ENCODE measurements around the gene MYBL2.

The MYBL2 gene

GRCh38 chr20:43724383-43724782 is 57.5 kb downstream of the MYBL2 start:
- no peak for DNase-seq

GRCh38 chr20:43725666-43726065 is 58.8 kb downstream of the MYBL2 start:
- no peak for DNase-seq

- no peak for DNase-seq
These were observed 59.4 kb downstream of the MYBL2 start for GRCh38 chr20:43726333-43726732.

- peak; percentile 49 for DNase-seq
These were observed 60.0 kb downstream of the MYBL2 start, which contains the start of gene GTSF1L for GRCh38 chr20:43726811-43727338. Gene GTSF1L (minus strand): TSS chr20:43727002. CDS start chr20:43726694, 308 bp downstream.

GRCh38 chr20:43727980-43728590 is 61.2 kb downstream of the MYBL2 start:
- no peak for DNase-seq

- no peak for DNase-seq
These were observed 61.9 kb downstream of the MYBL2 start for GRCh38 chr20:43728686-43729255.

GRCh38 chr20:43731469-43731868 is 64.6 kb downstream of the MYBL2 start:
- peak; percentile 83 for DNase-seq

- no peak for DNase-seq
These were observed 65.0 kb downstream of the MYBL2 start for GRCh38 chr20:43731927-43732326.

- DNase-seq = no peak
These were observed 69.8 kb downstream of the MYBL2 start for GRCh38 chr20:43736588-43737158.

- no peak for DNase-seq
These were observed 71.0 kb downstream of the MYBL2 start for GRCh38 chr20:43737925-43738324.

- no peak for DNase-seq
These were observed 72.3 kb downstream of the MYBL2 start for GRCh38 chr20:43739148-43739749.

GRCh38 chr20:43740642-43741041 is 73.7 kb downstream of the MYBL2 start:
- no peak for DNase-seq

- DNase-seq = peak; percentile 40
These were observed 77.3 kb downstream of the MYBL2 start for GRCh38 chr20:43744151-43744611.

- no peak for DNase-seq
These were observed 78.2 kb downstream of the MYBL2 start for GRCh38 chr20:43744966-43745730.

GRCh38 chr20:43746344-43747137 is 79.6 kb downstream of the MYBL2 start:
- DNase-seq = no peak

- no peak for DNase-seq
These were observed 81.4 kb downstream of the MYBL2 start for GRCh38 chr20:43748274-43748673.

GRCh38 chr20:43749734-43750294 is 82.9 kb downstream of the MYBL2 start:
- DNase-seq = peak; percentile 41

- no peak for DNase-seq
These were observed 83.9 kb downstream of the MYBL2 start for GRCh38 chr20:43750774-43751166.

GRCh38 chr20:43751167-43752050 is 84.5 kb downstream of the MYBL2 start:
- DNase-seq = peak; percentile 83

GRCh38 chr20:43752051-43752360 is 85.1 kb downstream of the MYBL2 start:
- DNase-seq = no peak

Data from fibroblast of skin of right quadriceps (primary cell).